Measurements from ENCODE around the gene NFATC1.

The NFATC1 gene

DNA sequence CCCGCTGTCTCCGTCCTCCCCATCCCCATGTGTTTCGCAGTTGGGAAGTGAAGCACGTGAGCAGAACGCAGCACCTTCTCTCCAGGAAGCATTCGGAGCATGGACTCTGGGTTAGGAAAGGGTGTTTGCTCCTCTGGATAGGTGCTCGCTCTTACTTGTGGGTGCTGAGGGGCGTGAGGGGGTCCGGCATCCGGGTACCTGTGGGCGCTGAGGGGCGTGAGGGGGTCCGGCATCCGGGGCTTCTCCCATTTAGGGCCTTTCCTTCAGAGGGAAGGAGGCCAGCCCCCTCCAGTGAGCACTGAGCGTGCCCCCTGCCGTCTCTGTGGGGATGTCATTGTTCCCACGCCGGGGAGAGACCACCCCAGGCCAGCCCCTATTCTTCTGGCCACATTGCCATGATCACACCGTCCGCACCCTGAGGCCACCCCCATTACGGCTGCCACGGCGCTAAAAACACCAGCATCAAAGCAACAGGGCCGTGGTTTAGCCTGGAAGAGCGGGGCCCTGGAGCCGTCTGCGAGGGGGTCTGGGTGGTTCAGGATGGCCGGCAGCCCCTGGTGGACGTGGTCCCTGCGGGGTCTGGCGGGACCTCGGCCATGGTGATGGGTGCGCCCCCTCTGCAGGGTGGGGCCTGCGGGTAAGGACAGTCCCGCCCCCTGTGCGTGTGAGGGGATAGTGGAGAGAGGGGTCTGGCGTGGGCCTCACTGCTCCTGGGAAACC lies 41.0 kb downstream of the NFATC1 start:
- peaks cover 14% of the 10 kb centered on the region for H3K36me3 Mint-ChIP-seq
- CTCF ChIA-PET = no interaction called here
- no peaks in the 10 kb centered on the region for H3K27me3 Mint-ChIP-seq
- no peak overlapping the region for H3K27ac Mint-ChIP-seq
- H3K4me1 Mint-ChIP-seq = peaks cover 20% of the 10 kb centered on the region
- DNase-seq = no peak
- H3K9me3 Mint-ChIP-seq = no peaks in the 10 kb centered on the region
- no peak overlapping the region for H3K4me3 Mint-ChIP-seq

DNA sequence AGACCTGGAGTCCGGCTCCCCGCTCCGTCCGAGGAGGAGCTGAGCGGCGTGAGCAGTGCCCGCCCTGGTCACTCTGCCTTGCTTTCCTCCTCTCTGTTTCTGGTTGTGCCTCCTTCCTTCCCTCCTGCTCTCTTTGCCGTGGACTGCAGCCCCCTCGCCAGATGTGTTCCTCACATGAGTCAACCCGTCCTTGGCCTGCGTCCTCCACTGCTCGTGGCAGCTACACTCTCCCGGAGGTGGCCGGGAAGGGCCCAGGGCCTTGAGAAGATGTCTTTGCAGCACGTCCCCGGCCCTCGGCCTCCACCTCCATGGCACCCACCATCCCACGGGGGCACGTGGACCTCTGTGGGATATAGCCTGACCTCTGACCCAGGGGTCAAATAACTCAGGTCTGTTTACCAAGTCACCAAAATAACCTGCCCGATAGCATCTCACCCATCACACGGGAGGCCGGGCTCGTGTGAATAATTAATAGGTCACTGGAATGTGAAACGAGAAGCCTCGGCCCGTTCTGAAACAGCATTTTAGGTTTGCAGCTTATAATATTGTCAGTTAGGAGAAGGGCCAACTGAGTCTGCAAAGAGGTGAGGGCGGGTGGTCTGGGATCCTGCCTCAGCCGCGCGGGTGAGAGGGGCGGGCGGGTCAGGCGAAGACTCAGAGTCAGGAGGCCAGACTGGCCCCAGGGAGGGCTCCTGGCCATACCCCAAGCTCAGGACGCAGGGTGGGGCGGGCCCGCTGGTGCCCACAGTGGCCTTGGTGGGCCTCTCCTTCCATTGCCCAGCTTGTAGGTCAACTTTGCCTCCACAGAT lies 42.6 kb downstream of the NFATC1 start:
- no peak overlapping the region for H3K27ac Mint-ChIP-seq

DNA sequence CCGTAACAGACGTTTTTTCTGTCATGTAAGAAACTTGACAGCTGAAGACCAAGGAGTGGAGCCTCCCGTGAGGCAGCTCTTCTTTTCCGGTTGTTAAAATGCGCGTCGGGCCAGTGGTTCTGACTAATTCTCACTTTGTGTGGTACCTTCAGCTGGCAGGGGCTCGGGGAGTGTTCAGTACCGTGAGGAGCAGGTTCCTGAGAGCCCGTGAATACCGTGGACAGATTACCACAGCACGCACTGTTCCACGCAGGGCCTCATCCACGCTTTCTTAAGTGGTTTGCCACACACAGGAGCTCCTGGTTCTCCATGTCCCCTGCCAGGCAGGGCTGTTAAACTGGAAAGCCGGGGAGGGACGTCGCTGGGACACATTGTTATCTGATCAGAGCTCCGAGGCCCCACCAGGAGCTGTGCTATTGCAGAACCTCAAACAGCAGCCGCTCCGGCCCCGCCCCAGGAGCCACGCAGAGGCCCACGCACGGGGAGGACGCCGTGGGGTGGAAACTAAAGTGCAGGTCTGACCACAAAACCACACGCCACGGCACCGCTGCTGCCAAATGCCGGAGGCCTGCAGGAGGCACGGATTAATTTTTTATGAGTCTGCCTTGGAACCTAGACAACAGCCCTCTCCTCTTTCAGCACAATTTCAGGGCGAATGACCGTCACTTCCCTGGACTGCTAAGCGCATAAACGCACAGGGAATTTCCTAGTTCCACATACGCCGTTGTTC lies 43.3 kb downstream of the NFATC1 start:
- no peaks in the 10 kb centered on the region for H3K9me3 Mint-ChIP-seq
- H3K27me3 Mint-ChIP-seq = no peaks in the 10 kb centered on the region
- peaks cover 20% of the 10 kb centered on the region for H3K4me1 Mint-ChIP-seq
- H3K27ac Mint-ChIP-seq = no peak overlapping the region
- peaks cover 12% of the 10 kb centered on the region for H3K36me3 Mint-ChIP-seq
- no peak overlapping the region for H3K4me3 Mint-ChIP-seq
- DNase-seq = peak; percentile 34
- CTCF ChIA-PET = interaction anchor here (0.8 to 1.3 kb wide), 3 partner anchors 46 to 58 kb away, joined by 3 read pairs; no protein-coding TSS in a partner anchor

More for the DNA sequence above, 42.6 kb downstream of the NFATC1 start:
- Mint-ChIP-seq H3K9me3 (no peaks in the 10 kb centered on the region), H3K4me1 (peaks cover 20% of the 10 kb centered on the region), H3K4me3 (no peak overlapping the region), H3K27me3 (no peaks in the 10 kb centered on the region), H3K36me3 (peaks cover 12% of the 10 kb centered on the region)
- no peak for DNase-seq
- CTCF ChIA-PET = interaction anchor here (0.8 to 1.3 kb wide), 3 partner anchors 45 to 57 kb away, joined by 3 read pairs; no protein-coding TSS in a partner anchor

DNA sequence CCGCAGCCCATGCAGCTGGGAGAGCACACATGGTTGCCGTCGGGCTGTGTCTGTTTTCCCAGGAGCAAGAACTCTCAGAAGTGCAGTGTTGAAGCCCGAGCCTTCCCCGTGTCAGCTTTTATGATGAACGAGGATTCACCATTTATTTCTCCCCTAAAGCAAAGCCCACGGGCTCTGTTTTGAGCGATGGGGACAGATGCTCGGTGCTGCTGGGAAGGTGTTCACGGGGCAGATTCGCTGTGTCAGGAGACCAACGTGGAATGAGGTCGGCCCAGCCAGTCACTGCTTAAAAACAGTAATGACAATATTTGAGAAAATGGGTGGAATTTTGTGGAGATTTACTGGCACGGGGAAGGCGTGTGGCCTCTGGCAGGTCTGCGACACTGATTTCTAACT lies 43.9 kb downstream of the NFATC1 start:
- Mint-ChIP-seq H3K4me1 (peaks cover 20% of the 10 kb centered on the region), H3K27me3 (no peaks in the 10 kb centered on the region), H3K27ac (no peak overlapping the region), H3K4me3 (no peak overlapping the region), H3K9me3 (no peaks in the 10 kb centered on the region), H3K36me3 (peaks cover 12% of the 10 kb centered on the region)
- no peak for DNase-seq
- CTCF ChIA-PET = interaction anchor here (1.3 kb wide), 1 partner anchor 58 kb away, joined by 3 read pairs; no protein-coding TSS in a partner anchor

DNA sequence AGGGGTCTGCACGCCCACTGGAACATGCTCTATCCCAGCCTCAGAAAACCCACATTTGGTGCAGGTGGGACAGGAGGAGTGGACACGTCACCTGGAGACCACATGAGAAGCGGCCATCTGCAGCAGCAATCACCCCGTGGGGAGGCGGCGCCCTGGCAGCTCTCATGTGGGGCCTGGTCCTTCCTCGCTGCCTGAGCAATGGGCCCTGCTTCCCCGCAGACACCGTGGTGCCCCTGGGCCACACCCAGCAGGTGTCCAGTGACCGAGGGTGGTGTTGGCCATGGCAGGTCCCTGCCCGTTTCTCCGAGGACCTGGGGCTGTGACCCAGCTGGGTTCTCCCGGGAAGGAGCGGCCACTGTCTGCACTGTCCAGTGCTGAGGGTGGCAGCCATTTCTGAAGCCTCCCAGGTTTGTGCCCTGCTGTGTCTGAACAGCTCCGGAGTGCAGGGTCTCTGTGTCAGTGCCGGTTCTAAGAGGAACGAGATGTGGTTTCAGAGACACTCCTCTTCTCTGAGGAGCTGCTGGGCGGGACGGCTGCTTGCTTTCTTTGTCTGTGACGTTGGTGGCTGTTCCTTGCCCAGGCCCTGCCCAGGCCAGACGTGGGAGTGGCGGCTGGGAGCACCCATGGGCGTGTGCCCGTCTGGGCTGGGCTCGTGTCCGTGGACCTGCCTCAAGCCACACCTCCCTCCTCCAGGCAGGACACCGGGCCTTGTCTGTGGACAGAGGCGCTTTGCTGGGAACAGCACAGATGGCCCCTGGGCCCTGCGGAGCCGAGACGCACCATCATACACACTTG lies 44.8 kb downstream of the NFATC1 start:
- Mint-ChIP-seq H3K4me3 (no peak overlapping the region), H3K9me3 (no peaks in the 10 kb centered on the region), H3K4me1 (peaks cover 20% of the 10 kb centered on the region), H3K27me3 (no peaks in the 10 kb centered on the region), H3K36me3 (peaks cover 11% of the 10 kb centered on the region), H3K27ac (no peak overlapping the region)
- CTCF ChIA-PET = no interaction called here
- no peak for DNase-seq

DNA sequence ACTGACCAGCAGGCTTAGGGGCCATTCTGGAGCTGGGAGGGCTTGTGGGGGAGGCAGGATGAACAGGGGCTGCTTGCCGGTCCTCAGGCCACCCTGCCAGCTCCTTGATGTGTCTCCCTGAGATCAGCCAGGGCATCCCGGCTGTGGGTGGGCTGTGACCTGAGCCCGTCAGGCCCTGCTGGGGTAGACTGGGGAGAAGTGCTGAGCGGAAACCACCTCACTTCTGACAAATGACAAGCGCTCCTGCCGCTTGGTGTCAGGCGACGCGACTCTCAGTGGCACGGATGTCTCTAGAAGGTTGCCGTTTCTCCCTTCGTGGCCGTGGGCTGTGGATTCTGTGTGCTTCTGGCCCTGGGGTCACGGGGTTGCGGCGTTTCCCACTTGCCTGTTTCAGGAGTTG lies 45.7 kb downstream of the NFATC1 start:
- Mint-ChIP-seq H3K9me3 (no peaks in the 10 kb centered on the region), H3K4me3 (no peak overlapping the region), H3K4me1 (peaks cover 20% of the 10 kb centered on the region), H3K27me3 (no peaks in the 10 kb centered on the region), H3K27ac (peak overlapping the region; percentile 33), H3K36me3 (peaks cover 7% of the 10 kb centered on the region)
- no peak for DNase-seq
- CTCF ChIA-PET = no interaction called here

DNA sequence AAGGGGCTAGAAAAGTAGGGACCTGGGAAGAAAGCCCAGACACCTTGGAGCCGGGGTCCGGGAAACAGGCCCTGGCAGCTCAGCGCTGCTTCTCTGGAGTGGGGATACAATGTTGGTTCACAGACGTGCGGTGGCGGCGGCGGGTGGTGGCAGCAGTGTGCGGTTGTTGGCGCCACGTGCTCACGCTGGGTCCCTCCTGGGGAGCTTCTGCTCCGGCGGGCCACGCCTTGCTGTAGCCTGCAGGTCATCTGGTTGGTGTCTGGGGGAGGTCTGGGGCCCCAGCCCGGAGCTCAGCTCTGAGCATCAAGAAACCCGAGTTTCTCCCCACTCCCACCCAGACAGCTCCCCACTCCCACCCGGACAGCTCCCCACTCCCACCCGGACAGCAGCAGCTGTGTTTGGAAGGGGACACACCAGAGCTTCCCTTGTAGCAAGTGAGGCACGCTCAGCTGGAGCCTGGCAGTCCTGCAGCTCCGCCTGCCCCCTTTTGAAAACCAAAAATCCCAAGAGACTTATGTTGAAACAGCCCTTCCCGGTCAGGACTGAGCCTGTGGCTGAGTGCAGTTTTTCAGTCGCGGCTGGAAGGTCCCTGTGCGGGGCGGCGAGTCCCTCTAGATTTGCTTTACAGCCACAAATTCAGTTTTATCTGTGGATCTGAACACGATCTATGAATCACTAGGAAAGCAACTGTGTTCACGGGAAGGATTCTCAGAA lies 46.9 kb downstream of the NFATC1 start:
- H3K27me3 Mint-ChIP-seq = no peaks in the 10 kb centered on the region
- peaks cover 21% of the 10 kb centered on the region for H3K4me1 Mint-ChIP-seq
- CTCF ChIA-PET = interaction anchor here (0.8 to 1.5 kb wide), 2 partner anchors 46 to 59 kb away, joined by 3 read pairs; partner anchors contain the start of gene NFATC1
- H3K27ac Mint-ChIP-seq = no peak overlapping the region
- peaks cover 9% of the 10 kb centered on the region for H3K36me3 Mint-ChIP-seq
- H3K4me3 Mint-ChIP-seq = no peak overlapping the region
- H3K9me3 Mint-ChIP-seq = no peaks in the 10 kb centered on the region
- DNase-seq = no peak

DNA sequence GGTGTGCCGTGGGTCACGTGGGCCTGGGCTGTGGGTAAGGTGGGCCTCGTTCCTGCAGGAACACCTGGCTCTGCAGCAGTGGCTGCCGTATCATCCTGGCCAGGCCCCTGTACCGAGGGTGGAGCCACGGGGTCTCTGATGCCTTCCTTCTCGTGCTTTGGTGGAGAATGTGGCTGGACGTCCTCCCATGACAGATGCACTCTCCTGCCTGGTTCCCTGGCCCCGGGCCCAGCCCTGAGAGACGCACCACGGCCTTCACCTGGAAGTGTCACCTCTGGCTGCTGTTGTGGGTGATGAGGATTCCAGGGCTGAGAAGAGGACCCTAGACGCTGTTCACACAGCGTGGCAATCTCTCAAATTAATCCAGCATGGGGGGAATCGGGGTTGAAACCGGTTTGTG lies 49.5 kb downstream of the NFATC1 start:
- no peak overlapping the region for H3K27ac Mint-ChIP-seq
- H3K36me3 Mint-ChIP-seq = peaks cover 11% of the 10 kb centered on the region
- no peak overlapping the region for H3K4me3 Mint-ChIP-seq

DNA sequence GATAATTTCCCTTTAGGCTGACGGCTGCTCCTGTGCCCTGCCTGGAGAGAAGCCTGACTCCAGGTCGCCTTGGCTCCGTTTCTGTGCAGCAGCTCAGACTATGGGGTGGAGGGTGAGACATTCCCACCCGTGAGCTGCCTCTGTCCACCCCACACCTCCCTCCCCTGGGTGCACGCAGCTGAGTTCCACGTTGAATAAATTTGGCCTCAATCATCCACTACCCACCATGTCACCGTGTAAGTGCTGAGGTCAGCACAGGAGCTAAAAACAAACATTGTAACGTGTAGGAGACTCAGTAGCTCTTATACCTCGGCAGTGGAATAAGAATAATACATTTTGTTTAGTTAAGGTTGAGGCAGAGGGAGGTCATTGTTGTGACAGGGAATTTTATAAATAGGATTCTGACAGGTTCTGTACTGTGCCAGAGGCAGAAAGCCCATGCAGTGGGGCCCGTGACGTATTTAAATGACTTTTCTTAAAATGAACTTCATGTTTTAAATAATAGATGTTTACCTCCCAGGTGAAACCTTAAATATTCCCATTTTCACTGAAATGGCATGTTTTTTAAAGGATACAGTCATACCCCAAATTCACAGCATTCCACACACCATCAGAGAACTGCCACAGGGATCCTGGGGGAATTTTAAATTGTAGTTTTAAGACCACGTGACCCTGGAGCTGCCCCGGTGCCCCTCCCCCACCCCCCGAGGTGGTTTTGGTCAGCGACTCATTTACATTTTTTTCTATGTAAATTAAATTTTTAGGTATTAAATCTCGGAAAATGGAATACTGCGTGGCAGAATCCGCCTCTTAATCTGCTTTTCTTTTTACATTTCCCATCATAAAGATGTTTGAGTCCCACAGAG lies 50.2 kb downstream of the NFATC1 start:
- DNase-seq = no peak
- no peaks in the 10 kb centered on the region for H3K9me3 Mint-ChIP-seq
- peaks cover 3% of the 10 kb centered on the region for H3K4me1 Mint-ChIP-seq
- CTCF ChIA-PET = no interaction called here
- no peak overlapping the region for H3K27ac Mint-ChIP-seq
- H3K27me3 Mint-ChIP-seq = no peaks in the 10 kb centered on the region
- no peak overlapping the region for H3K4me3 Mint-ChIP-seq
- peaks cover 16% of the 10 kb centered on the region for H3K36me3 Mint-ChIP-seq

More for the DNA sequence above, 49.5 kb downstream of the NFATC1 start:
- DNase-seq = no peak
- peaks cover 3% of the 10 kb centered on the region for H3K4me1 Mint-ChIP-seq
- no peaks in the 10 kb centered on the region for H3K9me3 Mint-ChIP-seq
- CTCF ChIA-PET = no interaction called here
- no peaks in the 10 kb centered on the region for H3K27me3 Mint-ChIP-seq

DNA sequence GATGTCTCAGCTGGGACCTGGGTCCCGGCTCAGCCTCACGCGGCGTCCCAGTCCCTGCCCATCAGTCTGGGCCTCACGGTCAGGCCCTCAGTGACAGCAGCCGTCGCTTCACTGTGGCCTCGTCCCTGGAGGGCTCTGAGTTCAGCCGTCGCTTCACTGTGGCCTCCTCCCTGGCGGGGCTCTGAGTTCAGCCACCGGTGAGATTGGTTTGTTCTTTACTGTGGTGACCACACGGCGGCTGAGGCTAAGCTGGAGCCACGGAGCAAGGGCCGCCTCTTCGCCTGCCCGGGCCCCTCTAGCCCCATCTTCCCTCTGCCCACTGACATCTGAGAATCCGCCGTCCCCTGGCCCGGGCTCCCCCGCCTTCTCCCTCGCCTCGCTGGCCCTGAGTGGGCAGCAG lies 51.2 kb downstream of the NFATC1 start:
- no peak for DNase-seq
- H3K27me3 Mint-ChIP-seq = no peaks in the 10 kb centered on the region
- CTCF ChIA-PET = no interaction called here
- no peak overlapping the region for H3K4me3 Mint-ChIP-seq
- no peak overlapping the region for H3K27ac Mint-ChIP-seq
- peaks cover 24% of the 10 kb centered on the region for H3K36me3 Mint-ChIP-seq
- peaks cover 3% of the 10 kb centered on the region for H3K4me1 Mint-ChIP-seq
- H3K9me3 Mint-ChIP-seq = no peaks in the 10 kb centered on the region

DNA sequence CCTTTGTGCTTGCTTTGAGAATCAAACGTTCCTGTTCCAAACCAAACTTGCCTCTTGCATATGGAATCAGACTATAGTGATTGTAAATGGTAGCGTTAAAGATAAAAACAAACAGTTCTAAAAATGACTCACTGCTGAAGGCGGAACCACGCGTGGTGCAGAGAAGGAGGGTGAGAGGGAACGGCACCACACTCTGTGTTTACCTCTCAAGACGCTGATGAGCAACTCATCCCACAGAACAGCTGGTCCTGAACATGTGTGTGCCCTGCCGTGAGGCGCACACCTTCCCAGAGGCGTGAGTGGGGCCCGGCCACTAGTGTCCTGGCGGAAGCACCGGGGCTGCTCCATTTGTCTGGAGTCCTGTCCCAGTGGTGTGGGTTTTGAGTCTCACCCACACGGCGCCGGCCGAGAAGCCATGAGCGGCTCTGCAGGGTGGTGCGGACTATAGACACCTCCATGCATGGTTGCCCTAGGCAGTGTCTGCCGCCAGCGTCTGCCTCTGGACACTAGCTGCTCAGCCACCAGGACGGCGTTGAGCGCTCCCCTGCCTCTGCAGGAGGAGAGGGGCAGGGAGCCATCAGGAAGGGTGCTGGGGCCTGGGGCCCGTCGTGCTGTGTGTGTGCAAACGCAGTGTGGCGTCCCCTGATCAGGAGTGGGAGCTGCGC lies 52.1 kb downstream of the NFATC1 start:
- Mint-ChIP-seq H3K9me3 (no peaks in the 10 kb centered on the region), H3K27ac (peak overlapping the region; percentile 52), H3K4me1 (peaks cover 3% of the 10 kb centered on the region), H3K27me3 (no peaks in the 10 kb centered on the region), H3K36me3 (peaks cover 26% of the 10 kb centered on the region), H3K4me3 (no peak overlapping the region)
- DNase-seq = no peak
- CTCF ChIA-PET = no interaction called here

DNA sequence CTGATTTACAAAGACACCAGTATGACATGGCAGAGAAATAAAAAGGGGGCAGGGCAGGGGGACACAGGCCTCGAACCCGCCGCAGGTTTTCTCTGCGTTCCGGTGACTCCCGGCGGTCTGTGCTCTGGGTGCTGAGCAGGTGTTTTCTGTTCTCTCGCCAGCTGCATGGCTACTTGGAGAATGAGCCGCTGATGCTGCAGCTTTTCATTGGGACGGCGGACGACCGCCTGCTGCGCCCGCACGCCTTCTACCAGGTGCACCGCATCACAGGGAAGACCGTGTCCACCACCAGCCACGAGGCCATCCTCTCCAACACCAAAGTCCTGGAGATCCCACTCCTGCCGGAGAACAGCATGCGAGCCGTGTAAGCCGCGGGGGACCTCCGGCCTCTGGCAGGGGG lies 52.9 kb downstream of the NFATC1 start:
- peaks cover 3% of the 10 kb centered on the region for H3K4me1 Mint-ChIP-seq
- no peaks in the 10 kb centered on the region for H3K27me3 Mint-ChIP-seq
- no peak for DNase-seq
- CTCF ChIA-PET = no interaction called here
- no peak overlapping the region for H3K4me3 Mint-ChIP-seq
- H3K9me3 Mint-ChIP-seq = no peaks in the 10 kb centered on the region
- H3K36me3 Mint-ChIP-seq = peaks cover 27% of the 10 kb centered on the region
- H3K27ac Mint-ChIP-seq = no peak overlapping the region
